H1 (cell line): ENCODE results near the gene VASN. TPM values are rescaled to one million over a fixed set of nuclear protein-coding genes. Genes with fewer than 3 reads are reported as not detected.
A peak's percentile ranks its signal among the peaks of the same experiment; 100 is the strongest.

Experiments
- CTCF ChIA-PET: fragments of 300-600 bp; sonication (Branson Sonifier 250); formaldehyde crosslinking; loops from one replicate; lab custom pipeline; 2021; ENCODE audit not compliant: partially characterized antibody; lab: Charles Lee
- POLR2A ChIA-PET: fragments of 300-600 bp; sonication (Branson Sonifier 250); formaldehyde crosslinking; loops from one replicate; lab custom pipeline; 2021; ENCODE audit warnings: inconsistent platforms; ENCODE audit not compliant: partially characterized antibody; lab: Charles Lee
- DNase-seq, 2 experiments: peaks; one replicate each; pipeline versions ENCODE4 v3.0.0 to v3.0.0-alpha.2; 2010 to 2022; ENCODE audit warnings: low spot score in 2 of 2, low read depth in 1 of 2, mixed read lengths in 1 of 2
- FAIRE-seq: peaks from 2 replicates; lab custom pipeline; 2011; peaks lifted over from hg19 to GRCh38; lab: Jason Lieb, UNC
- H2AFZ ChIP-seq: 2 replicates; pipeline ENCODE4 v1.8.1; 2012; ENCODE audit warnings: low read length, inconsistent platforms
- H2AK5ac ChIP-seq: 2 replicates; pipeline ENCODE4 v1.6.1; 2013; ENCODE audit warnings: low read depth, low read length
- H2BK120ac ChIP-seq: replicated peaks from 2 replicates; pipeline ENCODE3; 2013; ENCODE audit warnings: low read depth, low read length, inconsistent platforms
- H2BK12ac ChIP-seq: 2 replicates; pipeline ENCODE4 v1.6.1; 2013; ENCODE audit warnings: low read depth, low read length
- H2BK15ac ChIP-seq: 2 replicates; pipeline ENCODE4 v1.6.1; 2013; ENCODE audit warnings: low read length
- H2BK20ac ChIP-seq: 2 replicates; pipeline ENCODE4 v1.6.1; 2013; ENCODE audit warnings: low read length
- H2BK5ac ChIP-seq: 2 replicates; pipeline ENCODE4 v1.6.1; 2013; ENCODE audit warnings: low read depth, low read length
- H3K14ac ChIP-seq: 2 replicates; pipeline ENCODE4 v1.6.1; 2013; ENCODE audit warnings: inconsistent platforms; ENCODE audit not compliant: insufficient read length
- H3K18ac ChIP-seq: 2 replicates; pipeline ENCODE4 v1.6.1; 2013; ENCODE audit warnings: low read length; ENCODE audit errors: extremely low read depth
- H3K23ac ChIP-seq: 2 replicates; pipeline ENCODE4 v1.6.1; 2013; ENCODE audit warnings: inconsistent platforms; ENCODE audit not compliant: insufficient read length
- H3K23me2 ChIP-seq: 2 replicates; pipeline ENCODE4 v1.6.1; 2013; ENCODE audit warnings: low read depth, low read length
- H3K27ac ChIP-seq: 2 replicates; pipeline ENCODE4 v1.6.1; 2011; ENCODE audit warnings: low read depth, low read length, inconsistent platforms
- H3K27me3 ChIP-seq, 4 experiments: replicated peaks in 1 of 4; 1 replicate in 1 of 4; 2 replicates in 3 of 4; pipeline versions ENCODE4 v1.6.1 to v1.8.1; 2011 to 2013; ENCODE audit warnings: low read length in 3 of 4, mild to moderate bottlenecking in 3 of 4, inconsistent platforms in 2 of 4, mixed read lengths in 2 of 4, moderate library complexity in 1 of 4; ENCODE audit not compliant: control insufficient read depth in 3 of 4, insufficient read depth in 3 of 4; ENCODE audit errors: extremely low read depth in 1 of 4
- H3K36me3 ChIP-seq, 4 experiments: 2 replicates each; pipeline versions ENCODE4 v1.6.1 to v1.8.1; 2011 to 2013; ENCODE audit warnings: mild to moderate bottlenecking in 4 of 4, low read length in 3 of 4, moderate library complexity in 2 of 4, control low read depth in 1 of 4, inconsistent platforms in 1 of 4; ENCODE audit not compliant: insufficient read depth in 4 of 4, control insufficient read depth in 2 of 4
- H3K4ac ChIP-seq: replicated peaks from 2 replicates; pipeline ENCODE3; 2013; ENCODE audit warnings: low read length, low read depth, mixed read lengths, inconsistent platforms; ENCODE audit not compliant: insufficient read length
- H3K4me1 ChIP-seq, 4 experiments: replicated peaks in 1 of 4; 1 replicate in 1 of 4; 2 replicates in 3 of 4; pipeline versions ENCODE4 v1.6.1 to v1.8.1; 2011 to 2013; ENCODE audit warnings: low read length in 3 of 4, inconsistent platforms in 2 of 4, mixed read lengths in 1 of 4; ENCODE audit not compliant: insufficient read depth in 4 of 4, control insufficient read depth in 3 of 4
- H3K4me2 ChIP-seq, 2 experiments: 2 replicates each; pipeline versions ENCODE4 v1.6.1 to v1.8.1; 2011 to 2013; ENCODE audit warnings: low read depth in 2 of 2, low read length in 2 of 2, control low read depth in 1 of 2, inconsistent platforms in 1 of 2, mild to moderate bottlenecking in 1 of 2; ENCODE audit not compliant: insufficient read depth in 1 of 2
- H3K4me3 ChIP-seq, 4 experiments: fragments of 200-600, 300-600 bp in 1 of 4; sonication (generic), shearing (Covaris generic), sonication (Bioruptor Twin) in 1 of 4; 2 replicates each; pipeline versions ENCODE4 v1.5.1 to v1.8.1; 2011 to 2016; ENCODE audit warnings: low read length in 4 of 4, low read depth in 3 of 4, control low read depth in 2 of 4, inconsistent platforms in 2 of 4, mild to moderate bottlenecking in 2 of 4, mixed read lengths in 1 of 4, moderate library complexity in 1 of 4; ENCODE audit not compliant: insufficient read depth in 2 of 4; ENCODE audit errors: extremely low read depth in 1 of 4
- H3K56ac ChIP-seq: replicated peaks from 2 replicates; pipeline ENCODE3; 2013; ENCODE audit warnings: low read depth, mild to moderate bottlenecking, mixed read lengths, low read length, inconsistent platforms; ENCODE audit not compliant: insufficient read length
- H3K79me1 ChIP-seq: 2 replicates; pipeline ENCODE4 v1.6.1; 2013; ENCODE audit warnings: low read depth, low read length, control low read depth
- H3K79me2 ChIP-seq, 2 experiments: 2 replicates each; pipeline versions ENCODE4 v1.6.1 to v1.8.1; 2012 to 2013; ENCODE audit warnings: low read length in 2 of 2, mild to moderate bottlenecking in 2 of 2, inconsistent platforms in 1 of 2; ENCODE audit not compliant: insufficient read depth in 2 of 2, control insufficient read depth in 1 of 2
- H3K9ac ChIP-seq, 4 experiments: replicated peaks in 1 of 4; 1 replicate in 1 of 4; 2 replicates in 3 of 4; pipeline versions ENCODE4 v1.6.1 to v1.8.1; 2011 to 2013; ENCODE audit warnings: low read depth in 3 of 4, low read length in 3 of 4, control low read depth in 2 of 4, mild to moderate bottlenecking in 2 of 4, moderate library complexity in 2 of 4, inconsistent platforms in 1 of 4; ENCODE audit errors: extremely low read depth in 1 of 4
- H3K9me3 ChIP-seq, 2 experiments: 2 replicates each; pipeline versions ENCODE4 v1.6.1 to v1.8.1; 2012 to 2013; ENCODE audit warnings: mild to moderate bottlenecking in 2 of 2, moderate library complexity in 2 of 2, control low read depth in 1 of 2, inconsistent platforms in 1 of 2, low read depth in 1 of 2, low read length in 1 of 2, mixed read lengths in 1 of 2; ENCODE audit not compliant: insufficient read depth in 2 of 2
- H4K20me1 ChIP-seq, 2 experiments: replicated peaks in 1 of 2; 2 replicates each; pipeline versions ENCODE3 to v1.8.1; 2011 to 2013; ENCODE audit warnings: inconsistent platforms in 2 of 2, low read length in 2 of 2, mild to moderate bottlenecking in 1 of 2; ENCODE audit not compliant: insufficient read depth in 2 of 2, control insufficient read depth in 1 of 2
- H4K5ac ChIP-seq: 2 replicates; pipeline ENCODE4 v1.6.1; 2013; ENCODE audit warnings: low read length, low read depth, mixed read lengths, inconsistent platforms; ENCODE audit not compliant: insufficient read length
- H4K8ac ChIP-seq: 2 replicates; pipeline ENCODE4 v1.8.0; 2013; ENCODE audit warnings: mild to moderate bottlenecking, moderate library complexity, low read length, inconsistent platforms; ENCODE audit not compliant: insufficient read depth; ENCODE audit errors: extremely low read depth
- H4K91ac ChIP-seq: replicated peaks from 2 replicates; pipeline ENCODE3; 2013; ENCODE audit warnings: low read length, mixed read lengths, inconsistent platforms; ENCODE audit not compliant: insufficient read length
- GABPA ChIP-seq: IDR thresholded peaks from 2 replicates; pipeline ENCODE4 v1.6.1; 2011; ENCODE audit warnings: mild to moderate bottlenecking, low read length, moderate library complexity, borderline replicate concordance; ENCODE audit not compliant: insufficient read depth
- RAD21 ChIP-seq, 2 experiments: IDR thresholded peaks in 1 of 2; conservative IDR thresholded peaks in 1 of 2; 2 replicates each; pipeline ENCODE4 v1.6.1; 2011; ENCODE audit warnings: low read depth in 2 of 2, low read length in 2 of 2, improper control_type of control experiment in 1 of 2, inconsistent platforms in 1 of 2, mild to moderate bottlenecking in 1 of 2, moderate library complexity in 1 of 2
- YY1 ChIP-seq: IDR thresholded peaks from 2 replicates; pipeline ENCODE4 v1.6.1; 2011; ENCODE audit warnings: low read depth, mild to moderate bottlenecking, low read length
- WGBS, 2 experiments: shearing (Covaris generic) in 1 of 2; methylation state at CpG; one replicate each; pipeline versions ENCODE4 v1.1.6 to v1.1.7; 2013 to 2015; ENCODE audit warnings: low lambda C conversion rate in 2 of 2, mixed read lengths in 2 of 2, inconsistent platforms in 1 of 2, low coverage in 1 of 2, missing lambda C conversion rate in 1 of 2; ENCODE audit not compliant: insufficient replicate concordance in 2 of 2, insufficient coverage in 1 of 2, insufficient read length in 1 of 2; ENCODE audit errors: extremely low coverage in 1 of 2, missing lambda C conversion rate in 1 of 2; 5-methylcytosine and 5-hydroxymethylcytosine counted together
- polyA plus RNA-seq, 7 experiments: library from polyadenylated mRNA; depleted of rRNA in 3 of 7; stranded (reverse) in 5 of 7; unstranded in 2 of 7; fragments of >200 nt in 5 of 7; fragments of 200-250 nt in 2 of 7; gene quantifications; 1 replicate in 5 of 7; 2 replicates in 1 of 7; 4 replicates in 1 of 7; pipeline versions ENCODE4 v1.2.1 to v1.2.3, GENCODE V29; 2011 to 2013; ENCODE audit warnings: missing spikeins in 2 of 7, mixed read lengths in 2 of 7
- total RNA-seq: library from RNA; stranded (reverse); fragmentation: NEBNext Ultra II Directional; extraction: Animal tissue kit (Norgen Biotek cat#: 25700); gene quantifications from 2 replicates; pipeline ENCODE4 v1.2.1, GENCODE V29; 2021

VASN gene
- total and polyA plus RNA-seq, 2 of the 8 experiments (the other 6 are each of a cell fraction or from before 2014, with no cell fraction given), result 9.6 to 11.3 TPM

- Histone ChIP-seq H4K20me1 (peaks cover 0 to 3% of the 10 kb centered on the region in 2 experiments), H3K9ac (no peak overlapping the region; a peak in 1 of 7 replicates), H2BK120ac (no peak overlapping the region), H3K27me3 (no peaks in the 10 kb centered on the region), H3K56ac (no peak overlapping the region), H4K8ac (no peak overlapping the region), H4K5ac (no peak overlapping the region), H3K79me1 (no peaks in the 10 kb centered on the region), H2BK20ac (no peak overlapping the region), H4K91ac (no peak overlapping the region), H3K4ac (no peak overlapping the region), H2BK15ac (no peak overlapping the region), H3K36me3 (no peaks in the 10 kb centered on the region), H3K79me2 (no peaks in the 10 kb centered on the region), H2AK5ac (no peak overlapping the region), H3K9me3 (no peaks in the 10 kb centered on the region), H3K23ac (no peak overlapping the region), H3K14ac (no peak overlapping the region), H2AFZ (no peak overlapping the region), H2BK5ac (no peak overlapping the region), H3K27ac (no peak overlapping the region), H3K4me2 (peak overlapping the region in 1 of 2 experiments; percentile 57; a peak in 2 of 4 replicates), H3K4me3 (no peak overlapping the region), H3K18ac (peak overlapping the region; percentile 60; the same call in 1 of the 2 replicates), H3K4me1 (peaks cover 0 to 4% (median 2%) of the 10 kb centered on the region in 4 experiments; a peak in 3 of 7 replicates), H2BK12ac (0 out of 2 replicates have a peak overlapping the region, but pooled peaks have one; percentile 60), H3K23me2 (no peaks in the 10 kb centered on the region)
- DNase-seq (peak in 1 of 2 experiments; percentile 97), FAIRE-seq (no peak)
- CTCF ChIA-PET, result interaction anchor here (0.6 to 17.2 kb wide), 35 partner anchors 13 to 1355 kb away, joined by 3 to 659 read pairs (median 5); partner anchors contain the start of genes CORO7, GLIS2, PAM16 and TFAP4
- POLR2A ChIA-PET, result interaction anchor here (0.7 to 4.9 kb wide), 19 partner anchors 10 to 131 kb away, joined by 3 to 48 read pairs (median 5); partner anchors contain the start of genes PAM16, TFAP4 and VASN
- WGBS, 2 experiments, result 30% methylated on average over 28 of the region's 29 CpGs; no CpG with 5 or more reads in 1 of the 2 experiments
- no peak for TF ChIP-seq YY1
- peak; percentile 78; the same call in 1 of the 2 replicates for TF ChIP-seq GABPA
- peak; percentile 97 to 98 for TF ChIP-seq RAD21 (IDR thresholded peaks at IDR 0.05 in 1 of 2, conservative IDR thresholded peaks at IDR 0.05 in 1 of 2; ENCODE audit: low read depth in 2 of 2, low read length in 2 of 2)
Measured at GRCh38 chr16:4402439-4403132, 30.9 kb downstream of the VASN start.
